GM20431 (cell line): ENCODE measurements around the gene OR6C76.
"Not testable (repeated sequence)": the region's sequence is repeated elsewhere in the genome, so short reads cannot be mapped to it uniquely, and the experiment has no call there.

Source experiments
- in situ Hi-C: fragments of 300-500 bp; cut with MseI, MboI; formaldehyde crosslinking; loops from one replicate; pipeline ENCODE4 v1.15.0; 2020; ENCODE audit warnings: low sequenced_read_pairs; ENCODE audit not compliant: unreplicated experiment

OR6C76 gene

DNA sequence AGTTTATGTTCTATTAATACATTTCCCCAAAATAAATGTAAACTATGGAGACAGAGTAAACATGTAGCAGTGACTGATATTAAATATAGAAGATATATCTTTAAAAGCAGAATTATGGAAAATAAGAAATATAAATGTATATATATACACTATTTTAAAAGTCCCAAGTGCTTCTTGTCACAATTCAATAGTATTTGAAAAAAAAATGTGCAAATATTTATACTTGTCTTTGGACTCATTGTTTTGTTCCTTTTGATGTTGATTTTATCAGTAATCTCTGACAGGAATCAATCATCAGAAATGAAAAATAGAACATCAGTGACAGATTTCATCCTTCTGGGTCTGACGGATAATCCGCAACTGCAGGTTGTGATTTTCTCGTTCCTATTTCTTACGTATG, at the start of gene OR6C76:
Gene OR6C76, plus strand, starts transcription at position 301 of the 400 bp plus-strand sequence. Its CDS starts 0 bp downstream, at position 301.
- in situ Hi-C loops = no loop called here

DNA sequence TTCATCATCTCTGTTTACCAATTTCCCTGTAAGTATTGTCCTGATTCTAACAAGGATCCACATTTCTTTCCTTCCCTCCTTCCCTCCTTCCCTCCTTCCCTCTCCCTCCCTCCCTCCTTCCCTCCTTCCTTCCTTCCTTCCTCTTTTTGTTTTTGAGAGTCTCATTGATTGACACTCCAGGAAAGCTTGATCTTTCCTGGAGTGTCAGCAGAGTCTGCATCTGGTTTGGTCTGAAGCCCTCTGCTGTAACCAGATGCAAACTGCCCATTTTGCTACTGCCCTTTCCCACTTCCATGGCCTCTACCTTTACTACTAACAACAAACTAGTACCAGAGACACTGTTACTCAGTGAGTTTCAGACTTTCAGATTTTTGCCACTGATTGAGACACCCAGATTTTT, 40.2 kb upstream of the OR6C76 start:
- in situ Hi-C loops = no loop called here

DNA sequence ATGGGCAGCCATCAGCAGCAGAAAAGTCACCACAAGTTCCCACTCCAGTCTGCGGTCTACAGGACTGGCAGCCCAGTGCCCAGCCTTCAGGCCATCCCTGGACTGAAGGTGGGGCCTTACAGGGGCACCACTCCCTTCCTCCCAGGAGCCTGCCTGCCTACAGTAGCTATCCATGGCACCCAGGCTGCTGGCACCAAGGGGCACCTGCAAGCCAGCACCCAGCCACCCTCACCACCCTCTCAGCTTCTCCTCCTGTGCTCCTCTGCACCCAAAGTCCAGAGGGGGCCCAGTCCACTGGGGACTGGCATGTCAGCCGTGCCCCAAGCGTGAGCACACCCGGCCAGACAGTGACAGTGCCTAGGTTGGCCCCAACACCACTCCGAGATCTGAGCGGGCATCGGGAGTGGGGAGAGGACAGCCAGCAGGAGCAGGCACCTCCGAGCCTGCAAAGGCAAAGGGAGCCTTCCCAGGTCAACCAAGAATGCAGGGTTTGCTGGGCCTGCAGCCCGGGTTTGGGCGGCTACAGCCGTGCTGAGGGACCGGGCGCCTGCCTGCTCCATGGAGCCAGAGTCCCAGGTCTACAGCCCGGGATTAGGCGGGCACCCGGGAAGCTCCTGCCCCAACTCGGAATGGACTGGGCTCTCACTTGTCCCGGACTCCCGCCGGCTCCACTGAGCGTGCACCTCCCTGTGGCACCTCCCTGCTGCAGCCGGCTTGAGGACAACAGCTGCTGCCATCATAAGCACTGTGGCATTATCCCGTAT, 33.8 kb upstream of the OR6C76 start:
- in situ Hi-C loops = no loop called here

DNA sequence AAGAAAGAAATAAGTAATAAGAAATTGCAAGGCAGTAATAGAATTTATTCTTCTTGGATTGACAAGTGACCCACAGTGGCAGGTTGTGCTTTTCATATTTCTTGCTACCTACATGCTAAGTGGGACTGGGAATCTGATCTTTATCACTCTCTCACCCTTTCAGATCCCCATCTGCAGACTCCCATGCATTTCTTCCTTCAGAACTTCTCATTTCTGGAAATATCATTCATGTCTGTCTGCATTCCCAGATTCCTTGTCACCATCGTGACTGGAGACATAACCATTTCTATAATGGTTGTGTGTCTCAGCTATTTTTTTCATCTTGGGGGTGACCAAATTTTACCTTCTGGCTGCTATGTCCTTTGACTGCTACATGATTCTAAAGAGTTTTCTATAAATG, 29.7 kb upstream of the OR6C76 start:
- in situ Hi-C loops = no loop called here

DNA sequence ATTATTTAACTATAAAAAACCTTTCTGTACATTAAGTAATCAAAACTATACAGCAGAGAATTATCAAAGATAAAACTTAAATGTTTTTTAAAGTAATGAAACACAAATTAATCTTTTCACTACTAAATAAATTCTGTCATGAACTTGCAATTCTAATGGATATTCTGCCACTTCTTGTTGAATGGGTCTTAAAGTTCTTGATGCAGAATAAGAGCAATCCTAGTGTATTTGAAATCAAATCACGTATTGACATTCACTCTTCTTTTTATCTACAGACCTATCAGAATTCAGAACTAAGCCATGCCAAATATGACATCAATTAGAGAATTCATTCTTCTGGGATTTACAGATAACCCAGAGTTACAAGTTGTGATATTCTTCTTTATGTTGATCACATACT, 25.8 kb upstream of the OR6C76 start, which contains the start of gene OR6C65:
Gene OR6C65, plus strand, starts transcription at position 301 of the 400 bp plus-strand sequence. Its CDS starts 0 bp downstream, at position 301.
- in situ Hi-C loops = no loop called here

DNA sequence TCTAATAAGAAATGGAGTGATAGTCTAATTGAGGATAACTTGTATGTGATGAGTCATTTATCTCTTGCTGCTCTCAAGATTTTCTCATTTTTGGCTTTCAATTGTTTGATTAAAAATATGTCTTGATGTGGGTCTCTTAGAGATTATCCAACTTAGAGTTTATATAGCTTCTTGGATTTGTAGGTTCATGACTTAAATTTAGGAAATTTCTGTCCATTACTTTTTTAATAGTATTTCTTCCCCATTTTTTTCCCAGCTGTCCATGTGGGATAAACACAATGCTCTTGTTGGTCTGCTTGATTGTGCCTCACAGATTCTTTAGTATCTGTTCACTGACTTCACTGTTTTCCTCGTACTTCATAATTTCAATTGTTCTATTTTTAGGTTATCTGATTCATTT, 18.2 kb upstream of the OR6C76 start:
- in situ Hi-C loops = no loop called here

DNA sequence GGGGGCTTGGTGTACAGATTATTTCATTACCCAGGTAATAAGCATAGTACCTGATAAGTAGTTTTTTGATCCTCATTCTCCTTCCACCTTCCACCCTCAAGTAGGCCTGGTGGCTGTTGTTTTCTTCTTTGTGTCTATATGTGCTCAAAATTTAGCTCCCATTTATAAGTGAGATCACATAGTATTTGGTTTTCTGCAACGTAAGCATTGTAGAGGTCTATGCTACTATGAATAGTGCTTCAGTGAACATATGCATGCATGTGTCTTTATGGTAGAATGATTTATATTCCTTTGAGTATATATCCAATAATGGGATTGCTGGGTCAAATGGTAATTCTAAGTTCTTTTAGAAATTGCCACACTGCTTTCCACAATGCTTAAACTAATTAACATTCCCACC, 16.9 kb upstream of the OR6C76 start:
- in situ Hi-C loops = not testable (repeated sequence)

DNA sequence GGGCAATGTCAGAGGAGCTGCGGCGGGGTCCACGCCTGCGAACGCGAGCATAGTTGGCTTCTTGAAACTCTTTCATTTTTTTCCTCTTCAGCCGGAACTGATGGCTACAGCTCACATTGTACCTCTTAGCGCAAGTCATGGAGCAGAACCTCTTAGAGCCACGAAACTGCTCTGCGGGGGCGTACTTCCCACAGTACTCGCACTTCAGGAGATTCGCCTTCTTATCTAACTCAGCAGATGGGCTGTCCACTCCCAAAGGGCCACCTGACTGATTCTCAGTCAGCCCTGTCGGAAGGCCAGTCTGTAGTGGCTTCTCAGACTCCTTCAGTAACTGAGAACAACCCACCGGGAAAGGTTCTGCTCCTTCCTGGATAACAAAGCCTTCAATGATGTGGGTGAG, 13.9 kb upstream of the OR6C76 start:
- in situ Hi-C loops = not testable (repeated sequence)

DNA sequence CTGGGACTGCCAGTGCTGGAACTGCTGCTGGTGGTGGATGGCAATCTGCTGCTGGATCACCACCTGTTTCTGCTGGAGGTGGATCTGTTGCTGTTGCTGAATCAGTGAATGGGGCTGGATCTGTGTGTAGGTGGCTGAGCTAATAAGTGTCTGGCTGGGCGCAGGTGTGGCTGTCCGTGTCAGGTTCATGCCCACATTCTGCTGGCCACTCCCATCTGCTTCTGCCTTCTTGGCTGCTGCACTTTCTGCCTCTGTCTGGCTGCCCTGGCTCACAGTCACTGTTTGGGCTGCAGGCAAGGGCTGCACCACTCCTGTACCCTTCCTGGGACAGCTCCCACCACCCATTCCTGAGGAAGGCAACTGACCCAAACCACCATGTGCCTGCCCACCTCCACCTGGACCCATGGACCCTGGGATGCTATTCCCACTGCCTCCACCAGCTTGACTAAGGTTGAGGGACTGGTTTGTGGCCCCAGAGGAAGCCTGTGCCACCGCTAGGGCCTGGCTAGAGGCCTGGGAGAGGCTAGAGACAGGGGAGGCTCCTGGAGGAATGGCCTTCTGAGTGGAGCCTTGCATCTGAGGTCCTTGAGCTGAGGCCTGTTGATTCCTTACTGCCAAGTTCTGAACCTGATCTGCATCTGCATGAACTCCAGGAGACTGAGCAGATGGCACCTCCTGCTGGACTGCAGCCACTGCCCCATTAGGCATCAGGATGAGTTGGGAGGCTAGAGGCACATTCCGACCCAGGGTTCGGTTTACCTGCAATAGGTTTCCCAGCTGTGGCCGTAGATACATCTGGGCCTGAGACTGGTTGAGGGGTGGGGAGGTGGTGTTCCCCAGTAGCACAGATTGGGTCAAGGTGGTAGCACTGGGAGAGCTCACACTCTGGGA, 12.3 kb upstream of the OR6C76 start:
- in situ Hi-C loops = not testable (repeated sequence)

DNA sequence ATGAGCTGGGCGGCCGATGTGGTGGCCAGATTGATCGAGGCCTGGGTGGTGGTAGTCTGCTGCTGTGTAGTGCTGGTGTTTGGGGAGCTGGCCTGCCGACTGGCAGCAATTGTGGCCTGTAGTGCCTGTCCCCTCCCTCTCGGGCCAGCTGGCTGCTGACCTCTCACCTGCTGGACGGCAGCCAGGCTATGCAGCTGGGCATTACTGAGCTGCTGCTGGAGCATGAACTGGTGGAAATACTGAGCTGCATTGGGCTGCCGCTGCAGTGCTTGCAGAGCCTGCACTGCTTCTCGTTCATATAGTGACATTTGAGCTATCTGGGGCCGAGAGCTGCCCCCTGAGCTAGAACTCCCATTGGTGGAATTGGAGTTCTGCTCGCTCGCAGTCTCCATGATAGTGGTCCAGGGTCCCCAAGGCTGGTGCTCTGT, 11.6 kb upstream of the OR6C76 start:
- in situ Hi-C loops = not testable (repeated sequence)

DNA sequence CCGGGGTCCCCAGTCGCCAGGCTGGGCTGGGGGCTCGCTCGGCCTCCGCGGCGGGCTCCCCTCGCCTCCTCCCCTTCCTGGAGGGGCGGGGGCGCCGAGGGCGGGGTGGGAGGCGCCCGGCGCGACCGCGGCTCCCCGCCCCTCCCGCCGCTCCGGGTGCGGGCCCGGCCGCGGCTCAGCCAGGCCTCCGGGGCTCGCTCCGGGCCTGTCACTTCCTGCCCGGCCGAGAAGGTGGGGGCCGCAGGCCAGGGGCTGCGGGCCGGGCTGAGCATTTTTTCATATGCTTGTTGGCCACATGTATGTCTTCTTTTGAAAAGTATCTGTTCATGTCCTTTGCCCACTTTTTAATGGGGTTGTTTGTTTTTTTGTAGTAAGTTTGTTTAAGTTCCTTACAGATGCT, 11.2 kb upstream of the OR6C76 start:
- in situ Hi-C loops = not testable (repeated sequence)

DNA sequence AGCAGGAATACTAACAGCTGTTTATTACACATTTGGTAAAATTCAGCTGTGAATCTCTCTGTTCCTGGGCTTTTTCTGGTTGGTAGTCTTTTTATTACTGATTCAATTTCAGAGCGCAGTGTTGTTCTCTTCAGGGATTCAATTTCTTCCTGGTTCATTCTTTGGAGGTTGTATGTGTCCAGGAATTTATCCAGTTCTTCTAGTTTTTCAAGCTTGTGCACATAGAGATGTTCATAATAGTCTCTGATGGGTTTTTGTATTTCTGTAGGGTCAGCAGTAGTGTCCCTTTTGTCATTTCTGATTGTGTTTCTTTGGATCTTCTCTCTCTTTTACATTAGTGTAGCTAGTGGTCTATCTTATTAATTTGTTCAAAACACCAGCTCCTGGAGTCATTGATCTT, 9.1 kb upstream of the OR6C76 start:
- in situ Hi-C loops = no loop called here

DNA sequence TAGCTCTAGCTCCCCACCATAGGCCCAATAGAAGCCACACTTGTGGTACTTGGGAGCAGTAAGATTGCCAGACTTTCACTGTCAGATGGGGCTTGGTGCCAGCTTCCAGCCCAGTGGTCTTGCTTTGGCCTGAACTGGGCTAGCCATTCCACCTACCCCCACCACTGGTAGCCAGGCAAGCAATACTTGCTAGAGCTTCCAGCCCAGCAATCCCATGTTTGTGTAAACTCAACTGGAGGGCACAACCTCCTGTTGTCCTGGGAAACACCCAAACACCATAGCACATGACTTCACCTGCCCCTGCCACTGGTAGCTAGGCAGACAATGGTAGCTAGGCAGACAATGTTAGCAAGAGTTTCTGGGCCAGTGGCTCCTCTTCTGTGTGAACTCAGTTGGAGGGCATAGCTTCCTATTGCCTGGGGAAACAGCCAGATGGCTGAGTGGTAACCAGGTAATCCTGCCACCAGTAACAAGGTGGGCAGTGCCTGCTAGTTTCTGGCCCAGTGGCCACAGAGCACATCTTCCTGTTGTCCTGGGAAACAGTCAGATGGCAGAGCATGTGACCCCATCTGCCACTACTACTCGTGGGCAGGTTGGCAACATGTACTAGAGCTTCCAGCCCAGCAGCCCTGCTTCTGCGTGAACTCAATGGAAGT, 5.6 kb upstream of the OR6C76 start:
- in situ Hi-C loops = no loop called here

DNA sequence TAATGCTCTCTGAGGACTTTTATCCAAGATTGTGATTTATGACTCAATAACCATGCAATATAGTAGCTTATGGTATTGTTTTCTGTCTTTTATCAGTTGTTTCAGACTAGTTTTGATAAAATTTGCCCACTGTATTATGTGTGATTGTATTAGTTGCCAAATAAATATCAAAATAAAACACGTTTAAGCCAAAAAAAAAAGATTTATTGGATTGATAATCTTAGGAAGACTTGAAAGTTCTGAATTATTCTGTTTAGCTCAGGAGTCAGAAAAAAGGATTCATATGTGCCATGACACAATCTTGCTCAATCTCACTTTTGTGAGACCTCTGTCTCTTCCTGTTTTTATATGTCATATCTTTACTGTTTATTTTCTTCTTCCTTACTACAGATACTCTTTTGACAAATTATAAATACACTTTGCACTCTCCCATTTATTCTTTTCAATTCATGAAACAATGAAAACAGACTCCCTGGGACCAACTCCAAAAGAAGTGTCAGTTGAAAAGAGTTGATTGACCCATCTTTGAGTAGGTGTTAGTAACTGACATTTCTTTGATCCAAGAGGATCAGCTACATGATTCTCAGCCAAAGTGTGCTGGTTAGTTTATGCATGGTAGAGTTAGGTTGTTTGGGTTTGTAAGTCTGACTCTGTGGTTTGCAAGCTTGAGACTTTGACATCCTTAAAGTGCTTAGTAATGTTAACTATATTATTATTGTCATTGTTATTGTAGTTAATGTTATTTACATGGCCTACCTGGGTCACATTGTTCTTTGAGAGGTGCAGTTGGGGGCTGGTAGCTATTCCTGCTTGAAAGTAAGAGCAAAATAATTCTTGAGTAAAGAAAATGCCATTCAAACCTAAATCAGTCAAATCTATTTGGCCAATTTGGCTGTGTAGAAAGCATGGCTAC, 2.5 kb downstream of the OR6C76 start:
- in situ Hi-C loops = no loop called here

DNA sequence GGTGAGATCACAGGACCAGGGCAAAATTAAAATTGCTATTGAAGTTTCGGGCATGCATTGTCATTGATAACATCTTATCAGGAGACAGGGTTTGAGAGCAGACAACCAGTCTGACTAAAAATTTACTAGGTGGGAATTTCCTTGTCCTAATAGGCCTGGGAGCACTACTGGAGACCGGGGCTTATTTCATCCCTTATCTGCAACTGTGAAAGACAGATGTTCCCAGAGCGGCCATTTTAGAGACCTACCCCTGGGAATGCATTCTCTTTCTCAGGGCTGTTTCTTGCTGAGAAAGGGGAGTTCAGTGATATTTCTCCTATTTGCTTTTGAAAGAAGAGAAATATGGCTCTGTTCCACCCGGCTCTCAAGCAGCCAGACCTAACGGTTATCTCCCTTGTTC, 15.2 kb downstream of the OR6C76 start:
- in situ Hi-C loops = not testable (repeated sequence)

DNA sequence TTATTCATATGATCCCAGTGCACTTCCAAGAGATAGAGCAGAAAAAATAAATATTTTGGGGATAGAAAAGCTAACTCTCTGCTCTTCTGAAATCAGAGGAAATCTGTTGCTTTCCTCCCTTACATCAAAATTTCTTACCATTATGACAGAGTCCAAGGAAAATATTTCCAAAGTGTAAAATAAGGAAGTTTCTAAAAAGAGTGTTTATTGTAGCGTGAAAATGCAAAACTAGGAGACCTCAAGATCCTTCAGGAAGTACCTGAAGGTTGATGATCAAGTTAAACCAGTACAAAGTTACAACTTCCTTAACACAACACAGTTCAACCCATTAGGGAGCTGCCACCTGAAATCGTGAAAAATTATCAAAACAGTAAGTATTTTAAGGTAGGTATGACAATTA, 17.7 kb downstream of the OR6C76 start, which contains the start of gene OR6C2:
Gene OR6C2, plus strand, starts transcription at position 301 of the 400 bp plus-strand sequence. CDS start 8,138 bp downstream, outside the sequence.
- in situ Hi-C loops = no loop called here

DNA sequence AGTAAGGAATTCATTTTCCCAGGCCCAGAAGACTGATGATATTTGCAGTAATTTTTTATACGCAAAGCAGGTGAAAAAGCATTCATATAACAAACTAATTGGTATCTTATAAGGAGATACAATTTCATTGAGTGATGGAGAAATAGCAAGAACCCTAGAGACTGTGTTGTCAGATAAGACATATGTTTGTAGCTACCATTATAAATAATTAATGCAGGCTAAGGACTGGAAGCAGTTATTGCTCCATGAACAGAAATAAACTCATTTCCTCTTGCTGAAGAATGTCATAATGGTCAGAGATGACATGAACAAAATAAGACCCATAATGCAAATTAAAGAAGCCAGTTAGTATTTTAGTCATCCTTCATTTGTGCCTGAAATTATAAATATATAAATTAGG, 19.3 kb downstream of the OR6C76 start:
- in situ Hi-C loops = no loop called here

DNA sequence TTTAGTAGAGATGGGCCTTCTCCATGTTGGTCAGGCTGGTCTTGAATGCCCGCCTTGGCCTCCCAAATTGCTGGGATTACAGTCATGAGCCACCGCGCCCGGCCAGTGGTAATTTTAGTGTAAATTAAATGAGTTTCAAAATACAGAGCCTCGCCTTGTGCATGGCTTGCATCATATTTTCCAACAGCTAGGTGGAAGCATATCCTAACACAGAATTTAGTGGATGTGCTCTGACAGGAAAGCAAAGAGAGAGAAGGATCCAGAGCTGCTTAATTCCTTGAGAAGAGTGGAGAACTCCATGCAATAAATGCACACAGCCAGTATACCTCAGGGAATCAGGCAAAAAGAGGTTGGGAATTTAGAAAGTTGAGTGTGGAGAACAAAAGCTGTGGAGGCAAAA, 20.3 kb downstream of the OR6C76 start:
- in situ Hi-C loops = no loop called here

DNA sequence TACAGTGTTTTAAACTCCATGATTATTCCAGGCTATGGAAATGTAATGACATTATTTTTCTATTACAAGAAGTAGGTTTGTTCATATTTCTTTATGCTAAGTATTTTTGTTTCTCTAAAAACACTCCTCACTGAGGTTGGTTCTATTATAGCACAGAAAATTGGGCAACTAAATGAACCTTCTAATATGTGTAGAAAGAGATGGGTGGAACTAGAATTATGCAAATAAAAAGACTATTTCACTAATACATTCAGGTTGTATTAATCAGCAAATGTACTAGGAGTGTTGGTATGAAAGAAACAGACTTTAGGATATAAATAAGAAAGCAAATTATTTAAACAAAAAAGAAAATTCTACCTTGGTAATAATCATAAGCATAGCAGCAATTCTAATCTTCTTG, 22.8 kb downstream of the OR6C76 start:
- in situ Hi-C loops = no loop called here
